ENCODE results near the gene CPVL.

CPVL gene

DNA sequence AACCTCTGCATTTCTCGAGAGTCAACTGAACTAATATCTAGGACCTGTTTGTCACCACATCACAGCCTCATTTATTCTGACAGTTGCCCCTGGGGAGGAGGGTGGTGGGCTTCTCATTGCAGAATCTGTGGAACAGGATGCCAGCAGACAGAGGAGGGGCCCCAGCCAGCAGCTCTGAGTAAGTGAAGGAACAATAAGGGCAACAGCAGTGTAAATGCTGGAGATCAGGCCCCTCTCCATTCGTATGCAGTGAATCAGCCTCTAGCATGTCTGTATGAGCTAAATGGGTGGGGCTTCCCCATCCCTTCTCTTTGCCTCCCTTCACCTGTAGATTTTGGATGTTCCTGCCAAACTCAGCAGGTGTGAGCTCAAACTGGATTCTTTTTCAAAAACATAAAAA lies 7.7 kb upstream of the CPVL start:
- DNase-seq: no peak

DNA sequence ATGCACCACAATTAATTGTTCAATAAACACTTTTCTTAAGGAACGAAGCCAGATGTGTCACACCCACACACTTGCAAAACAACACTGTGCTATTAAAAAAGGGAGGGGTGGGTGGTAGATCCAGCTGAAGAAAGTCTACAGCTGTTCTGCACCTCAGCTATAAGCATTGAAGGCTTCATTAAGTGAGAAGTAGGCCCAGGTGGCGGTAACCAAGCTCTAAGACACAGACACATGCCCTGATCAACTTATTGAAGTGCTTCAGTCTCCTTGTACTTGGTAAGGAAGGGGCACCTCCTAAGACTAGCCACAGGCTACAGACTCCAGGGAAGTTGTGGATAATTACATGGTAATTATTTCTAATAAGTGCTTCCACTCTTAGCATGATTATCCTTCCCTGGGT lies 4.5 kb upstream of the CPVL start:
- DNase-seq: no peak

DNA sequence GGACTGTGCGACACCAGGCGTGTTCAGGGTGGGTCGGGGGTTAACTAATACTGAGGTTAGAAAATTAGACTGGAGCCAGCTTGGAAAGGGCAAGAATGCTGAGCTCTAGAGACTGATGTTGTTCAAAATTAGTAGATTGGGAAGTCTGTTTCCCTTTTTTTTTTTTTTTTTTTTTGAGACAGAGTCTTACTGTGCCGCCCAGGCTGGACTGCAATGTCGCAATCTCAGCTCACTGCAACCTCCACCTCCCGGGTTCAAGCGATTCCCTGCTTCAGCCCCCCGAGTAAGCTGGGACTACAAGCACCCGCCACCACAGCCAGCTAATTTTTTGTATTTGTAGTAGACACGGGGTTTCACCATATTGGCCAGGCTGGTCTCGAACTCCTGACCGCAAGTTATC lies 2.7 kb upstream of the CPVL start:
- DNase-seq: no peak

DNA sequence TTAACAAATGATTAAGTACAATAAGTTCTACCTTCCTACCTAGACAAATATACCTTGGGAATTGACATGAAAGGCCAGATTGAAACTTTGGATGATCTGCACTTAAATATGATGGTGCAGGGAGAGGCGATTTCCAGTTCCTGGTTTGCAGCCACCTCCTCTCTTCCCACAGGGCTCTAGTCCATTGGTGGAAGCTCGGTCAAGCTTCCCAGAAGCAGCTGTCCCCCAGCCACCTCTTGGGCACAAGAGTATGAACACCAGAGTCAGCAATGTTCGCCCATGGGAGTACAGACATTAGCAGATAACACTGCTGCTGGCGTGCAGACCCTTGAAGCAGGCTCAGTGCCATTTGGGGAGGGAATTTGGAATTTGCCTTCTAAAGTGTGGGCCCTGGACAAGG lies 1.5 kb upstream of the CPVL start:
- DNase-seq: no peak

DNA sequence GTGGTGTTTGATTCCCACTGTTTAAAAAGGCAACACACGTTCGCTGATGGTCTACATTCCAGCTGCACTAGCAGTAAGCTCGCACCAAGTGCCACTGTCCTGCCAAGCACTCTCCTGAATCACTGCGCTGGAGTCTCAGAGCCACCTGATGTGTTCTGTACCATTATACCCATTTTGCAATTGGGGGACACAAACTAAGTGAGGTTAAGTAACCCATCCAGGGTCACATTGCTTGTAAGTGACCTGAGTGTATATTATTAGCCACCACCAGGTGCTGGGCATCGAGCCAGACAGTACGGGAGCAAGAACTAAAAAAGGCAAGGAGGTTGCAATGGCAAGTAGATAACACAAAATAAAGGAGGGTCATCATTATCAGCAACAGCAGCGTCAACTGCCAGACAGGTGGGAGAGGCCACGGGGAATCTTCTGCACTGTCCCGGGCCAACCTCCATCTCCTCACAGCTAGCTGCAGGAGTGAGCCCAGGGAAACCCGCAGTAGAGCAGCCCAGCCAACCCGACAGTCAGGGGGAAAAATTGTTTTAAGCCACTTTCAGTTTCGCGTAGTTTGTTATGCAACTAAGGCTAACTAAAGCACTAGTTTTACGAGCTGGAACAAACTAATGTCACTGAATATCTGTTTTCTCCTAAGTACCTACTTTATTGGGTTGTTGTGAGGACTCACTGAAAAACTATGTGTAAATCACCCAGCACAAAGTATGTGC lies 712 bp upstream of the CPVL start:
- DNase-seq: peak; percentile 83

DNA sequence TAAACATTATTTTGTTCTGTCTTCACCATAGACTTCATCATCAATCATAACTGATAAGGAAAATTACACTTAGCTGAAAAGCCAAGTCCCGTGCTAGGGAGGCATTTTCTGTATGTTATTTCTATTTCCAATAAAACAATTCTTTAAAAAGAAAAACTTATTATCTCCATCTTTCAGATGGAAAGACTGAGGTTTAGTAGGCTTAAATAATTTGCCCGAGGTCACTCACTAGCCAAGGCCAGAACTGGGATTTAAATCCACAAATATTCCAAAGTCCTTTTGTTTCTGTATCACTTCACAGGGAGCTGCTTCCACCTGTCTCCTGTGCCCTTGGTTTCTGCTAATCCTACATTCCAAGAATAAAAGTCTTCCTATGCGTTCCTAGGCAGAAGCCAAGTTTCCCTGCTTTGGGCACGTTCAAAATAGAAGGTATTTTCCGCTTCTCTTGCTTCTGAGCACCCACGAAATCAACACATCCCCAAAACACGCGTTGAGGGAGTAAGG lies 732 bp downstream of the CPVL start:
- no peak for DNase-seq

DNA sequence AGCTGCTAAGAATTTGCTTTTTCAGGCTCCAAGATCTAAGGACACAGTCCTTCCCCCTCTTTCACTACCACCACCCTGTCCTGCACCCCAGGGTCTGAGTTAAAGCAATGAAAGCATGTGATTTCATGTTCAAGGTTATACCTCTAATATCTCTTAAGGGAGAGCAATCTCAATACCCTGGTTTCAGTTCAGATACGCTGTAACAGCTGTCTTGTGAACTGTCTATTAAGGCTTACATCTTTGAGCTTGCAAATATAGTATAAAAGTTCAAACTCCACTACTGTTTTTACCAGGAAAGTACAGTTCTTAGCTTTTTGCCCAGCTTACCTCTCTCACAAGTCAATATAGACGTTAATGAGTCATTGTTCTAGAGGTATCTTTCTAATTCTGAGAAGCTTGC lies 2.6 kb downstream of the CPVL start:
- no peak for DNase-seq

DNA sequence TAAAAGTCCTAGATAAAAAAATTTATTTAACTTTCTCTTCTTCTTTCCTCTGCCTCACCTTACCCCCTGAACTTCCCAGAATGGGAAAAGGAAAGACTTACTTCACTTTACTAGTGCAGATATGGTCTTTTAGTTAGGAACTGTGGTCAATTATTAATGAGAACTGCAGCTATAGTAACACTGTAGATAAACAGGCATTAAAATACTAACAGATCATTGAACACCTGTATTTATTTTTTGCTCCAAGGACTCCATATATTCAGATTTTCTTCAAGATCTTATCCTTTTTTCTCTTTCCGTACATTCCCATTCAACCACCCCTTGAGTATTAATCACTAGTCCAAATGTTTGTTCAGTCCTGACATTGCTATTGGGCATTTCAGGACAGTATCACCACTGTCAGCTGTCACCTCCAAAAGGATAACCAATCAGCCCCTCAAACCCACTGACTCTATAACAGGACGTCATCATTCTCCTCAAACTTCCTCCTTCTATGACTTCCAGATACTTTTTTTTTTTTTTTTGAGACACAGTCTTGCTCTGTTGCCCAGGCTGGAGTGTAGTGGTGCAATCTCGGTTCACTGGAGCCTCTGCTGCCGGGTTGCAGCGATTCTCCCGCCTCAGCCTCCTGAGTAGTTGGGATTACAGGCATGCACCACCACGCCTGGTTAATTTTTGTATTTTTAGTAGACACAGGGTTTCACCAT lies 4.2 kb downstream of the CPVL start:
- DNase-seq: no peak

DNA sequence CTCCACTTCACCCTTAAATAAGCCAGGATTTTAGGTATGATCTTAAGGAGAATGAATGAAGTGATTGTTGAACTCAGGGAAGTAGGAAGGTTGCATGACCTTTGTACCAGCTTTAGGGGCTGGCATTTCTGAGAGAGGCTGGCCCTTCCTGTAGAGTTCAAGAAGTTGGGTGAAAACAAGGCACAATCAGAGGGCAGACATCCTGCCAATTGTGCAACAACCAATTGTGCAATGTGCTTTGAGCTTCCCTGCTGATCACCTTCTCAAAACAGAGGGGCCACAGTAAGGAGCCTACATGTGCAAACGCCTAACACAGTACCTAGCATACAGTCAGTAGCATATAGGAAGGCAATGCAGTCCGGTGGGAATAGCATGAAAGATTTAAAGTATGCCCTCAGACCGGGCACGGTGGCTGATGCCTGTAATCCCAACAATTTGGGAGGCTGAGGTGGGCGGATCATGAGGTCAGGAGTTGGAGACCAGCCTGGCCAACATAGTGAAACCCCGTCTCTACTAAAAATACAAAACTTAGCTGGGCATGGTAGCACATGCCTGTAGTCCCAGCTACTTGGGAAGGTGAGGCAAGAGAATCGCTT lies 5.4 kb downstream of the CPVL start:
- peak; percentile 57 for DNase-seq

DNA sequence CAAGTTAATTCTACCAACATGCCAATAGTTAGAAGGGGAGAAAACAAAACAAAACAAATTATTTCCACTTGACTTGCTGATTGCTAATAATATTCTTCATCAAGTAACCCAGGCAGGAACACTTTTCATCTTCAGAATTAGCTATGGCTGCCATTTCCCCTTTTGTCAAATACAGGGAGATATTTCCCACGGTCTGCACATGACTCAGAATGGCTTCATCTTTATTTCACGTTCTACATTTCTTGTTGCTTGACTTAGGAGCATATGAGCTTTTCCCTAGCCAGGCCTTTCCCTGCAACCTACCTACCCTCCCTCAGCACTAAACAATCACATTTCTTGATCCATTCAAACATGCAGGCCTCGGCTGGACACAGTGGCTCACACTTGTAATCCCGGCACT lies 6.5 kb downstream of the CPVL start:
- no peak for DNase-seq

DNA sequence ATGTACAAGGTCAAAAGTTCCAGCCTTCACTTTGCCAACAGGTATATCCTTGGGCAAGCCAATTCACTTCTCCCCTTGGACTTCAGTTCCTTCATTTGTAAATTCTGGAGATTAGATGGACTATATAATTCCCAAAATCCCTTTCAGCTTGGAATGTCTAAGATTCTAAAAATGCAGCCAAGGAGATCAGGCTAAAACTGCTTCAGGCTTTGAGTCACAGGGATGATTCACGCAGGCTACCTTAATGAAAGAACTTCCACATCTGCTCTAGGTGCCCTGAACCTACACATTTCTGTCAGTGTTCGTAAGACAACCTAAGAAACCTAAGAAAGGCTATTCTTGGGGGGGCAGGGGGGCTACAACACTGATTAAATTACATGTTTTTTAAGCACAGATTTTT lies 7.1 kb downstream of the CPVL start:
- DNase-seq: no peak

DNA sequence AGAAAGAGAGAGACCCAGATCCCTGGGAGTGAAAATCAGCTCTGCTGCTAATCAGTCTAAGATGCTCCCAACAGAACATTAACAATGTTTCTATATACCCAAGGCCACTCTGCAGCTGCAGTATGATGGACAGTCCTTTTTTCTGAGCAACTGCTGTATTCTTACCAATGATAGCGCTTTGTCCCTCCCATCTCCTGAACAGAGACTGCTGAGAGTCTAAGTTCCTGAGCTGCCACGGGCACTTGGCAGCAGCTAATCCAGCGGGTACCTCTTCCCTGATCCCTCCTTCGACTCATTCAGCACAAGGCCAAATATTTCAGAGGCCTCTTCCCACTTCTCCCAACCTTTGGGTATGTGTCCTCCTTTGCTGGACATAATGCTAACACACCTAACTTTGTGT lies 7.7 kb downstream of the CPVL start:
- DNase-seq: no peak

DNA sequence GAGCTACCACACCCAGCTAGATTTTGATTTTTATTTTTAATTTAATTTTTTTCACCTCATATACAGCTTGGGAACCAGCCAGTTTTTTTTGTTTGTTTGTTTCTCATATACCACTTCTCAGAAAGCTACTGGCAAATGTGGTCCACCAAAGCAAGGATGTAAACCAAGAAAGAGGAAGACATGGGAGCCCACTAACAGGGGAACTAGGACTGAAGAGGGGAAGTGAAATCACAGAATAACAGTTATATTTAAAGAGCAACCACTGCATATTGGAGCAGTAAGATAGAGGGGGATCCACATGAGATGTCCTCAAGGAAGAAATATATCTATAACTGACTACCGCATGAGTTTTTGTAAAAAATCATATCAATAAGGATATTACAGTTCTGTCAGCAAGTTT lies 10.5 kb downstream of the CPVL start:
- no peak for DNase-seq

DNA sequence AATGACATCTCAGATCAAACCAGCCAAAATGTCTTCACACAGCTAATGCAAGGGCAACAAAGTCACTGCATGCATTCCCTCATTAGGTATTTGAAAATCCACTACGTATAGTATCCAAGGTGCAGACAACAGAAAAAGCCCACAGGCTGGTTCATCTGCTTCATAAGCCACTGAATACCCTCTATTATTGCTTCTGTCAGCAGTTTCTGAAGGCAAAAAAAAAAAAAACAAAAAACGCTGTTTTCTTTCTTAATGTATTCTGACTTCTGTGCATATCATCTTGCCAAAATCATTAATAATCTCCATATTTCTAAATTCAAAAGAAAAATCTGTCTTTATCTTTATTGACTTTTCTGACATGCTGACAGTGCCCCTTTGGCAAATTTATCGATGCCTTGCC lies 13.4 kb downstream of the CPVL start:
- no peak for DNase-seq

DNA sequence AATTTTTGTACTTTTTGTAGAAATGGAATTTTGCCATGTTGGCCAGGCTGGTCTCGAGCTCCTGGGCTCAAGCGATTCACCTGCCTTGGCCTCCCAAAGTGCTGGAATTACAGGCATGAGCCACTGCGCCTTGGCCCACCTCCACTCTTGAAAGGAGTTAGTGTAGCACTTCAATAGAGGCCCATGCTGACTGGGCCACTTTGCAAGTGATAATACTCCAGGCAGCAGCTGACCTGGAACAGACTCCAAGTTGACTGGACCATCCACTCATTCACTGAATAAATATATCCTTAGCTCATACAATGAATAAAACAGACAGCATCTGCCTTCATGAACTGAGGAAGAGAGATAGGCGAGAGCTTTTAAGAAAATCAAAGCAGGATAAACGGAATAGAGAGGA lies 14.7 kb downstream of the CPVL start:
- DNase-seq: no peak

DNA sequence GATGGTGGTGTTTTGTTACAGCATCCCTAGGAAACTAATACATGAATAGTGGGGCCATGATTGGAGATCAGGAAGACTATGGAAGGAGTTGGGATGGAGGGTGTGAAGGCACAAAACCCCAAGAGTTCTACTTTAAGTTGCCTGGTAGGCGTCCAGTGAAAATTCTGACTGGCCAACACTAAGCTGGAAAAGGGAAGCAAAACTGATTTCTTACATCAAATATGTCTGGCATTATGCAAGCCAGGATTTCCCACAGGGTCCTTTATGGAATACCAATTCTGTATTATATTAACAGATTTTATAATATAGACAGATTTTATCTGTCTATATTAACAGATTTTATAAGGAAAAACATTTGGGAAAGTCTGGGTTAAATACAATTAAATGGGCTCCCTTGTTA lies 16.2 kb downstream of the CPVL start:
- DNase-seq: no peak

DNA sequence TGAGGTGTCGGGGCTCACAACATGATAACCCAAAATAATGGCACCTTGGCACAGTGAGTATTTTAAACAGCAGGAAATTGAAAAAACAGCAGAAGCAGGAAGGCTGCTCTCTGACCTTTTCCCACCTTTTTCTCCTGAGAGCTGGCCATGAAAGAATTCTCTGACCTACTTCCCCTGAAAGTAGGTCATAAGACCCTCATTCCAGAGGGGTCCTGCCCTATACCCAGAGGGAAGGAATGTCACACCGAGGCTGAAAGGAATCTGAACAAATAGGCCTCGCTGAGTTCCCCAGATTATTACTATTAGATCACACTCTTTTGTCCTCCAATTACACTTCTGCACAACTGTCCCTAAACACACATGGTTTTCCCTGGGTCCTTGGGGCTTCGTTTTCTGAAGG lies 18.8 kb downstream of the CPVL start:
- no peak for DNase-seq

DNA sequence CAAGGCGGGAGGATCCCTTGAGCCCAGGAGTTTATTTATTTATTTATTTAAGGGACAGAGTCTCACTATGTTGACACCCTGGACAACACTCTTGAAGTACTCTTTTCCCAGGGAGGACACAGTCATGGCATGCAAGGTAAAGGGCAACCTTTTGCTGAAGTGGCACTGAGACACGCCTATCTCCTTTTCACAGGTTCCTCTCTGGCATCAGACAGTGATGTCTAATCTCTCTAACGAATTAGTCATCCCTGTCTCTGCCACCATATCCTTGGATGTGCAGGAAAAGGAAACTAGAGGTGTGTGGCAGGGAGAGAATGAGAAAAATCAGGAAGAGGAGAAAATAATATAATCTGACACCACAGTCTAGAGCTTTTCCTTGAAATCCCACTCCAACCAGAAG lies 19.5 kb downstream of the CPVL start:
- no peak for DNase-seq

DNA sequence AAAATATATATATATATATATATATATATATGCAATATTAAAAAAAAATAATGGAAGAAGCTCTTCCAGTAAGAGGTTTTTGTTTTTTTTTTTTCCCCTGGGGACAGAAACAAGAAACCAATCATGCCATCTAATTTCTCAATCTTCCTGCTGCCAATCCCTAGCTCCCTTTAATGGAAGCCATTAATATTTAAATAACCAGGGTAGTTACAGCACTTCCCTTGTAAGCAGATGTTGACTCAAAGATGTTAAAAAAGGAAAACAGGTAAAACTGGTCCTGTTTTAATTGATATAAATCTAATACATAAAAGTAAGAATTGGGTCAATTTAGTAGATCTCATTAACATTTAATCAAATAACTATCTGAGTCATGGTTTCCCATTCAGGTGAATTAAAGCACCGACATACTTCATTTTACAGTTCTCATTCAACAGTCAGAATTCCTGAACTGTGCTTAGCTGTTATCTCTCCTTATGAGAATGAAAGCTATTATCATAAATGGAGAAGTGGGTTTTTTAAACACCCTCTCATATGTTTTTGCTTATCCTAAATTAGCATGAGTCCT lies 22.6 kb downstream of the CPVL start:
- DNase-seq: no peak

DNA sequence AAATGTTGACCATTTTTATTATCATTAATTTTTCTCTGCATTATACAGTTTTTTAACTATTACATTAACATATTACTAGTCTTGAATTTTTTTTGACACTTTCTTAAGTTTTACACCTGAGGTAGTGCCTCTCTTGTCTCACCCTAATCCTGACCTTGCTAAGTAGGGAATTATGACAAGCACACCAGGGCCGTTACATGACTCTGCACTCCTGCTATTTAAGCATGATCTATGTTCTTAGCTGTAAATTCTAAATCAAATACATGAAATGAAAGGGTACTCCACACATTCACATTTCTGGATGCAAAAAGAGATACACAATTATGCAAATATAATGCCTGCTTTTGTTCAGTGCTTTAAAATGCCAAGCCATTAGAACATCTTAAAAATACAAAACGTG lies 23.6 kb downstream of the CPVL start:
- DNase-seq: no peak

DNA sequence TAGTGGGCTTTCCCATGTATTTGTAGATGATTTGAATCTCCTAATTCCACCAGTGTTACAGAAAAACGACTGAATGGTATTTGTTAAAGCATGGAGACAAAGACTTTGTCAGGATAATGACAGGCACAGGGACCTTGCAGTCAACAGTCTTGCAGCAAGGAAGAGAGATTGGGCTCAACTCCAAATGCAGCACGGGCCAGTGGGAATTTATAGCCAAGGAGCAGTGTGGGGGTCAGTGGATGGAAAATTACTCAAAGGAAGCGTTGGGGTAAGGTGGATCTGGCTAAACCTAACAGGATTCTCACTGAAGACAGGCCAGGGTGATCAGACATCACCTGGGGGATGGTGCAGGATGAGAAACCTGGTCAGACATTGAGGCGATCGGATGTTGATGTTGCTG lies 24.3 kb downstream of the CPVL start:
- DNase-seq: no peak

DNA sequence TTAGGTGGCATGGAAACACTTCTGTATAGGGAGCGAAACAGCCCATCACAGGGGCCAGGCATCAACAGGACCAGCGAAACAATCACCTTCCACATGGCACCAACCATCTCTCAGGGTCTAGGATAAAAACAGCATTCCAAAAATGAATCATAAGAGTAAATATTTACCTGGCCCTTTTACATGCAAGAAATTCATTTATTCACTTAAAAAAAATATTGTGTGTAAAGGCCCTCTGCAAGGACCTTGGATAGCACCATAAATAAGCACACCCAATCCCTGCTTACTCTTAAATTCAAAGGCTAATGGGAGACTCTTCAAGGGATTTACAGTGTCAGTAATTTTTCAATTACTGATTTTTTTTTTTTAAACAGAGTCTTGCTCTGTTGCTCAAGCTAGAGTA lies 25.4 kb downstream of the CPVL start:
- DNase-seq: no peak

DNA sequence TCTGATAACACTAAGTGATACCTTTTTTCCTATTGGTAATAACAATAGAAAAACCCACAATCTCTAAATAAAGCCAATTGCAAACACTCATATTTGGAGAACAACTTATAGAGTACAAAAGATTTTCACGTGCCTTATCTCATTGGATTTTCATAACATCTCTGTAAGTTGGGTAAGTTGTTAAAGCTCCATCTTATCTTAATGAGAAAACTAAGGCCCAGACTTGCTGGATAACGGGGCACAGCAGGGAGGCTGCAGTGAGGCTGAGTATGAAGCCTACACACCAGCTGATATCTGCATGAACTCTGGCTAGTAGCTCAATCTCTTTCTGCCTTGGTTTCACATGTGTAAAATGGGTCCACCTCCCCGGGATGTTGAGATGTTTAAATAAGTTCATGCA lies 26.8 kb downstream of the CPVL start:
- no peak for DNase-seq
